ENCODE measurements around the gene BCDIN3D. TPM values are rescaled to one million over a fixed set of nuclear protein-coding genes. Genes with fewer than 3 reads are reported as not detected.

Gene BCDIN3D
- total RNA-seq, 1 experiment from 2014 or later: 4.8 TPM

DNA sequence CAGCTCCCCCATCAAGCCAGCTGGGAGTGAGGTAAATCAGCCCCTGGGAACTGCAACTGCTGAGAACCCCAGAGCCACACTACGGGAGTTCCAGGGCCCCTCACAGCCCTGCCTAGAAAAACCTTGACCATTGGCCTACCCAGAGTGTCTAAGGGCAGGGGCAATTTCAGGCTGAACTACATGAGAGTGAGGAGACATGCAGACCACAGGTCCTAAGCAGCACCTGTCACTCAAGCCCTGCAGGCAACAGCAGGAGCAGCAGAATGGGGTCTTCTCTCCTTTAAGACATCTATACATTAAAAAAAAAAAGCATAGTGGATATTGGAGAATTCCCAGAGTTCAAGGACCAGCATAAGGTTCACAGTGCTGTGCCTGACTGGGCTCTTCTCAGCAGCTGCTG lies 19.6 kb downstream of the BCDIN3D start:
- Histone ChIP-seq H3K36me3 (ENCODE audit: control insufficient read depth, insufficient read depth, low read length) (0 out of 2 replicates have a peak, but pooled peaks cover 3% of the 10 kb centered on the region), H3K9me3 (ENCODE audit: control insufficient read depth, insufficient read depth, low read depth, low read length) (no peaks in the 10 kb centered on the region), H3K27me3 (ENCODE audit: control insufficient read depth, insufficient read depth, low read length) (no peaks in the 10 kb centered on the region), H3K27ac (ENCODE audit: low read length) (no peak overlapping the region), H3K4me3 (ENCODE audit: low read depth in 2 of 2, low read length in 2 of 2) (no peak overlapping the region), H3K4me1 (ENCODE audit: control insufficient read depth, insufficient read depth, low read length) (peaks cover 15% of the 10 kb centered on the region)
- POLR2A ChIA-PET: no interaction called here
- intact Hi-C loops (cut with micrococcal nuclease; ENCODE audit: unreplicated experiment): no loop called here
- CTCF ChIA-PET: no interaction called here
- in situ Hi-C loops (cut with HindIII; ENCODE audit: low pct_unique_long_range_greater_than_20kb, low sequenced_read_pairs): no loop called here
- no TSS peak for BruUV-seq (replicated peaks)
- DNase-seq (ENCODE audit: low read depth, low spot score) (no peak), ATAC-seq (no peak)
- TF ChIP-seq, protein P1, sequence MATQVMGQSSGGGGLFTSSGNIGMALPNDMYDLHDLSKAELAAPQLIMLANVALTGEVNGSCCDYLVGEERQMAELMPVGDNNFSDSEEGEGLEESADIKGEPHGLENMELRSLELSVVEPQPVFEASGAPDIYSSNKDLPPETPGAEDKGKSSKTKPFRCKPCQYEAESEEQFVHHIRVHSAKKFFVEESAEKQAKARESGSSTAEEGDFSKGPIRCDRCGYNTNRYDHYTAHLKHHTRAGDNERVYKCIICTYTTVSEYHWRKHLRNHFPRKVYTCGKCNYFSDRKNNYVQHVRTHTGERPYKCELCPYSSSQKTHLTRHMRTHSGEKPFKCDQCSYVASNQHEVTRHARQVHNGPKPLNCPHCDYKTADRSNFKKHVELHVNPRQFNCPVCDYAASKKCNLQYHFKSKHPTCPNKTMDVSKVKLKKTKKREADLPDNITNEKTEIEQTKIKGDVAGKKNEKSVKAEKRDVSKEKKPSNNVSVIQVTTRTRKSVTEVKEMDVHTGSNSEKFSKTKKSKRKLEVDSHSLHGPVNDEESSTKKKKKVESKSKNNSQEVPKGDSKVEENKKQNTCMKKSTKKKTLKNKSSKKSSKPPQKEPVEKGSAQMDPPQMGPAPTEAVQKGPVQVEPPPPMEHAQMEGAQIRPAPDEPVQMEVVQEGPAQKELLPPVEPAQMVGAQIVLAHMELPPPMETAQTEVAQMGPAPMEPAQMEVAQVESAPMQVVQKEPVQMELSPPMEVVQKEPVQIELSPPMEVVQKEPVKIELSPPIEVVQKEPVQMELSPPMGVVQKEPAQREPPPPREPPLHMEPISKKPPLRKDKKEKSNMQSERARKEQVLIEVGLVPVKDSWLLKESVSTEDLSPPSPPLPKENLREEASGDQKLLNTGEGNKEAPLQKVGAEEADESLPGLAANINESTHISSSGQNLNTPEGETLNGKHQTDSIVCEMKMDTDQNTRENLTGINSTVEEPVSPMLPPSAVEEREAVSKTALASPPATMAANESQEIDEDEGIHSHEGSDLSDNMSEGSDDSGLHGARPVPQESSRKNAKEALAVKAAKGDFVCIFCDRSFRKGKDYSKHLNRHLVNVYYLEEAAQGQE (IDR thresholded peaks at IDR 0.05; ENCODE audit: insufficient read depth in 1 of 2, low read depth in 2 of 2, low read length in 1 of 2): no peak

DNA sequence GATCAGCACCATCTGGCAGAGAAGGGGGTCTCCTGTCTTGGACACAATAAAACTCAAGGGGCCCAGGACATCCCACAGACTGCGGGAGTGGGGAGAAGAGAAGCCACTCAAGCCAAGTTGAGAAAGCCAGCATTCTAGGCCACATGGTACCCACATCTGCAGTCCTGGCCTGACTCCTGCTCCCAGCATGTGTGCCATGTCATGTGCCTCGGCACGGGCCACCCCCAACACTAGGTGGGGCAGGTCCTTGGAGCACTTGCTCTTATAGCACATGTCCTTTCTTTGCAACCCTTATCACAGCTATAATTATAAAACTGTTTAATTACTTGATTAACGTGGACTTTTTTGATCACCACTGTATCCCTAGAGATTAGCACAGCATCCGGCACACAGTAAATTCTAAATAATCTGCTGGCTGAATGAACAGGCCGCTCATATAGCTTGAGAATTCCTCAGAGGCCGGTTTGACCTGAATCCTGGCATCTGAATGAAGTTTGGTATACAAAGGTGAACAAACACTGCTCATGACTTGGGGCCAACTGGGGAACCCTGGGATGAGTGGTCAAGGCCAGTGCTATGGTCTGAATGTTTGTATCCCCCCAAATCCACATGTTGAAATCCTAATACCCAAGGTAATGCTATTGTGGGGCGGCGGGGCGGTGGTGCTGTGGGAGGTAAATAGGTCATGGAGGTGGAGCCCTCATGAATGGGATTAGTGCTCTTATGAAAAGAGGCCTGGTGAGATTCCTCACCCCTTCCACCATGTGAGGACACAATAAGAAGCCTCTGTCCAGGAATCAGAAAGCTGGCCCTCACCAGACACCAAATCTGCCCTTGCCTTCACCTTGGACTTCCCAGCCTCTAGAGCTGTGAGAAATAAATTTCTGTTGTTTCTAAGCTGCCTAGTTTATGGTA lies 21.3 kb downstream of the BCDIN3D start:
- ATAC-seq (no peak), DNase-seq (ENCODE audit: low read depth, low spot score) (no peak)
- TF ChIP-seq TCF7L2 (IDR thresholded peaks at IDR 0.05; ENCODE audit: low read depth, low read length): no peak
- no peak for TF ChIP-seq POLR2AphosphoS5 (IDR thresholded peaks at IDR 0.05; ENCODE audit: low read depth, low read length)
- TF ChIP-seq, protein P1 (IDR thresholded peaks at IDR 0.05; ENCODE audit: insufficient read depth in 1 of 2, low read depth in 2 of 2, low read length in 1 of 2): no peak
- H3K27me3 ChIP-seq (ENCODE audit: control insufficient read depth, insufficient read depth, low read length): no peaks in the 10 kb centered on the region
- TSS peak; percentile 4 for BruUV-seq (replicated peaks)
- H3K4me3 ChIP-seq (ENCODE audit: low read depth in 2 of 2, low read length in 2 of 2): no peak overlapping the region
- in situ Hi-C loops (cut with HindIII; ENCODE audit: low pct_unique_long_range_greater_than_20kb, low sequenced_read_pairs): no loop called here
- ChIA-PET POLR2A (interaction anchor here (0.5 kb wide), 1 partner anchor 206 kb away, joined by 3 read pairs; no protein-coding TSS in a partner anchor), CTCF (no interaction called here)
- intact Hi-C loops (cut with micrococcal nuclease; ENCODE audit: unreplicated experiment): no loop called here
- peaks cover 7% of the 10 kb centered on the region; the same call in 1 of the 2 replicates for H3K4me1 ChIP-seq (ENCODE audit: control insufficient read depth, insufficient read depth, low read length)
- no peak overlapping the region for H3K27ac ChIP-seq (ENCODE audit: low read length)
- H3K36me3 ChIP-seq (ENCODE audit: control insufficient read depth, insufficient read depth, low read length): no peaks in the 10 kb centered on the region
- no peaks in the 10 kb centered on the region for H3K9me3 ChIP-seq (ENCODE audit: control insufficient read depth, insufficient read depth, low read depth, low read length)

DNA sequence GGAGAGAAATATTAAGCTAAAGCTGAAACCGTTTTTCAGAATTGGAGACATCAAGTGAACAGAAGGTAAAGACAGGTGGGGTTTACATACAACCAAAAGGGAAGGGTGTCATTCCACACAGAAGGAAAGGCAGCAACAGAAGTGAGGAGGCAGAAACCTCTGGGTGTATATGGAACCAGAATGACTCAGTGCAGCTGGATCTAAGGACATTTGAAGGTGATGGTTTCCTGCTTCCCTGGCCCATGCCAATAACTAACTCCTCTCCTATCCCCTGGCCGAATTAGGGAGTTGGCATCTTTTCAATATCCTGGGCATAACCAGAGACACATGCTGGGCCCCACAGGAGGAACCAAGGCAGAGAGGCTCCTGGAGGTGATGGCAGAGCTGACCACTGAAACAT lies 23.1 kb downstream of the BCDIN3D start:
- intact Hi-C loops (cut with micrococcal nuclease; ENCODE audit: unreplicated experiment): no loop called here
- DNase-seq (ENCODE audit: low read depth, low spot score): no peak
- H3K36me3 ChIP-seq (ENCODE audit: control insufficient read depth, insufficient read depth, low read length): no peaks in the 10 kb centered on the region
- H3K4me1 ChIP-seq (ENCODE audit: control insufficient read depth, insufficient read depth, low read length): no peaks in the 10 kb centered on the region
- no peaks in the 10 kb centered on the region for H3K9me3 ChIP-seq (ENCODE audit: control insufficient read depth, insufficient read depth, low read depth, low read length)
- TF ChIP-seq SIN3A (IDR thresholded peaks at IDR 0.05; ENCODE audit: borderline replicate concordance, insufficient read depth, low read depth, low read length) (no peak), POLR2AphosphoS5 (IDR thresholded peaks at IDR 0.05; ENCODE audit: low read depth, low read length) (no peak), TCF7L2 (IDR thresholded peaks at IDR 0.05; ENCODE audit: low read depth, low read length) (no peak)
- TF ChIP-seq, protein P2, sequence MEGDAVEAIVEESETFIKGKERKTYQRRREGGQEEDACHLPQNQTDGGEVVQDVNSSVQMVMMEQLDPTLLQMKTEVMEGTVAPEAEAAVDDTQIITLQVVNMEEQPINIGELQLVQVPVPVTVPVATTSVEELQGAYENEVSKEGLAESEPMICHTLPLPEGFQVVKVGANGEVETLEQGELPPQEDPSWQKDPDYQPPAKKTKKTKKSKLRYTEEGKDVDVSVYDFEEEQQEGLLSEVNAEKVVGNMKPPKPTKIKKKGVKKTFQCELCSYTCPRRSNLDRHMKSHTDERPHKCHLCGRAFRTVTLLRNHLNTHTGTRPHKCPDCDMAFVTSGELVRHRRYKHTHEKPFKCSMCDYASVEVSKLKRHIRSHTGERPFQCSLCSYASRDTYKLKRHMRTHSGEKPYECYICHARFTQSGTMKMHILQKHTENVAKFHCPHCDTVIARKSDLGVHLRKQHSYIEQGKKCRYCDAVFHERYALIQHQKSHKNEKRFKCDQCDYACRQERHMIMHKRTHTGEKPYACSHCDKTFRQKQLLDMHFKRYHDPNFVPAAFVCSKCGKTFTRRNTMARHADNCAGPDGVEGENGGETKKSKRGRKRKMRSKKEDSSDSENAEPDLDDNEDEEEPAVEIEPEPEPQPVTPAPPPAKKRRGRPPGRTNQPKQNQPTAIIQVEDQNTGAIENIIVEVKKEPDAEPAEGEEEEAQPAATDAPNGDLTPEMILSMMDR (IDR thresholded peaks at IDR 0.05): no peak
- TF ChIP-seq, protein P1 (IDR thresholded peaks at IDR 0.05; ENCODE audit: insufficient read depth in 1 of 2, low read depth in 2 of 2, low read length in 1 of 2): no peak
- no TSS peak for BruUV-seq (replicated peaks)
- H3K27me3 ChIP-seq (ENCODE audit: control insufficient read depth, insufficient read depth, low read length): no peaks in the 10 kb centered on the region
- ChIA-PET CTCF (interaction anchor here (0.7 kb wide), 1 partner anchor 79 kb away, joined by 4 read pairs; no protein-coding TSS in a partner anchor), POLR2A (no interaction called here)
- in situ Hi-C loops (cut with HindIII; ENCODE audit: low pct_unique_long_range_greater_than_20kb, low sequenced_read_pairs): no loop called here
- ATAC-seq: no peak
- H3K27ac ChIP-seq (ENCODE audit: low read length): no peak overlapping the region
- no peak overlapping the region for H3K4me3 ChIP-seq (ENCODE audit: low read depth in 2 of 2, low read length in 2 of 2)

All from Panc1 (cell line).